HUES6 (cell line): ENCODE data around the gene THOC2.
"Not testable (repeated sequence)": the region's sequence is repeated elsewhere in the genome, so short reads cannot be mapped to it uniquely, and the experiment has no call there.

ENCODE experiments used
- H3K27ac ChIP-seq: 2 replicates; pipeline ENCODE4 v1.7.0; 2013; ENCODE audit warnings: low read depth, mild to moderate bottlenecking, low read length, inconsistent platforms
- H3K27me3 ChIP-seq: 2 replicates; pipeline ENCODE4 v1.6.1; 2013; ENCODE audit warnings: low read length; ENCODE audit not compliant: control insufficient read depth, insufficient read depth
- H3K36me3 ChIP-seq: 2 replicates; pipeline ENCODE4 v1.6.1; 2013; ENCODE audit warnings: low read length; ENCODE audit not compliant: control insufficient read depth, insufficient read depth
- H3K4me1 ChIP-seq: 2 replicates; pipeline ENCODE4 v1.6.1; 2013; ENCODE audit warnings: low read length; ENCODE audit not compliant: control insufficient read depth, insufficient read depth
- H3K4me3 ChIP-seq: 2 replicates; pipeline ENCODE4 v1.5.1; 2013; ENCODE audit warnings: low read depth, low read length
- H3K9ac ChIP-seq: one replicate; pipeline ENCODE4 v1.6.1; 2013; ENCODE audit warnings: mild to moderate bottlenecking, low read length
- H3K9me3 ChIP-seq: 2 replicates; pipeline ENCODE4 v1.6.1; 2013; ENCODE audit warnings: low read depth, low read length; ENCODE audit not compliant: control insufficient read depth, insufficient read depth

Gene THOC2, protein sequence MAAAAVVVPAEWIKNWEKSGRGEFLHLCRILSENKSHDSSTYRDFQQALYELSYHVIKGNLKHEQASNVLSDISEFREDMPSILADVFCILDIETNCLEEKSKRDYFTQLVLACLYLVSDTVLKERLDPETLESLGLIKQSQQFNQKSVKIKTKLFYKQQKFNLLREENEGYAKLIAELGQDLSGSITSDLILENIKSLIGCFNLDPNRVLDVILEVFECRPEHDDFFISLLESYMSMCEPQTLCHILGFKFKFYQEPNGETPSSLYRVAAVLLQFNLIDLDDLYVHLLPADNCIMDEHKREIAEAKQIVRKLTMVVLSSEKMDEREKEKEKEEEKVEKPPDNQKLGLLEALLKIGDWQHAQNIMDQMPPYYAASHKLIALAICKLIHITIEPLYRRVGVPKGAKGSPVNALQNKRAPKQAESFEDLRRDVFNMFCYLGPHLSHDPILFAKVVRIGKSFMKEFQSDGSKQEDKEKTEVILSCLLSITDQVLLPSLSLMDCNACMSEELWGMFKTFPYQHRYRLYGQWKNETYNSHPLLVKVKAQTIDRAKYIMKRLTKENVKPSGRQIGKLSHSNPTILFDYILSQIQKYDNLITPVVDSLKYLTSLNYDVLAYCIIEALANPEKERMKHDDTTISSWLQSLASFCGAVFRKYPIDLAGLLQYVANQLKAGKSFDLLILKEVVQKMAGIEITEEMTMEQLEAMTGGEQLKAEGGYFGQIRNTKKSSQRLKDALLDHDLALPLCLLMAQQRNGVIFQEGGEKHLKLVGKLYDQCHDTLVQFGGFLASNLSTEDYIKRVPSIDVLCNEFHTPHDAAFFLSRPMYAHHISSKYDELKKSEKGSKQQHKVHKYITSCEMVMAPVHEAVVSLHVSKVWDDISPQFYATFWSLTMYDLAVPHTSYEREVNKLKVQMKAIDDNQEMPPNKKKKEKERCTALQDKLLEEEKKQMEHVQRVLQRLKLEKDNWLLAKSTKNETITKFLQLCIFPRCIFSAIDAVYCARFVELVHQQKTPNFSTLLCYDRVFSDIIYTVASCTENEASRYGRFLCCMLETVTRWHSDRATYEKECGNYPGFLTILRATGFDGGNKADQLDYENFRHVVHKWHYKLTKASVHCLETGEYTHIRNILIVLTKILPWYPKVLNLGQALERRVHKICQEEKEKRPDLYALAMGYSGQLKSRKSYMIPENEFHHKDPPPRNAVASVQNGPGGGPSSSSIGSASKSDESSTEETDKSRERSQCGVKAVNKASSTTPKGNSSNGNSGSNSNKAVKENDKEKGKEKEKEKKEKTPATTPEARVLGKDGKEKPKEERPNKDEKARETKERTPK (N-terminal part only)

DNA sequence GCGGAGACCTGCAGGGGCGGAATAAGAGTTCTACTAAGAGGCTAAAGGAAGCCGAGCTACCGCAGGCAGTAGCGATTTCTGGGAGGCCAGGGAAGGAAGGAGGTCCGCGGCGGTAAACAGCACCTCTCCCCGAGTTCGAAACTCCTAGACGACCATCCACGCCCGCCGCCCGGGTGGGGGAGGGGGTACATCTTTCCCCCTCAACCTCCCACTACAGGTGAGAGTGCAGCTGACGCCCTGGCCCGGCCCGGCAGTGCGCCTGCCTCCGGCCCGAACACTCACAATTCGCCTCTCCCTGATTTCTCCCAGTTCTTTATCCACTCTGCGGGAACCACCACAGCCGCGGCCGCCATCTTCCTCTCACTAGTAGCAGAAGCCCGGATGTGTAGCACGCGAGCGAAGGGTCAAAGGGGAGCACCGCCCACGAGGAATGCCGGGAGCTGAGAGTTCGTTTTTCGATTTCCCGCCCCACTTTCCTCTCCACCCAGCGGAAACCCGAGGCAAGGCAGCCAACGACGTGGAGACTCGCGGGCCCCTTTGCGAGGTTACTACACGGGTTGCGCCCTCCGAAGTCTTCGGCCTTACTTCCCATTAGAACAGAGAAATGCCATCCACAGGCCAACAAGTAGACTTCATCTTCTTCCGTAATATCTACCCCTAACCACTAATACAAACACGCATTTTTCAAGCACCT is at the start of gene THOC2:
TSS of gene THOC2 (minus strand) at position 383 of the 694 bp plus-strand sequence. CDS start at position 353, 30 bp downstream.
- peak within 1 kb of the TSS; percentile 80; the same call in 1 of the 2 replicates for H3K27ac ChIP-seq

DNA sequence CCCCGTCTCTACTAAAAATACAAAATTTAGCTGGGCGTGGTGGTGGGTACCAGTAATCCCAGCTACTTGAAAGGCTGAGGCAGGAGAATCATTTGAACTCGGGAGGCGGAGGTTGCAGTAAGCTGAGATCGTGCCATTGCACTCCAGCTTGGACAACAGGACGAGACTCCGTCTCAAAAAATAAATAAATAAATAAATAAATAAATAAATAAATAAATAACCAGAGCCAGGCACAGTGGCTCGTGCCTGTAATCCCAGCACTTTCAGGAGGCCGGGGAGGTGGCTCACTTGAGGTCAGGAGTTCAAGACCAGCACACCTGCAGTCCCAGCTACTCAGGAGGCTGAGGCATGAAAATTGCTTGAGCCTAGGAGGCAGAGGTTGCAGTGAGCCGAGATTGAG is 48.9 kb upstream of the THOC2 start:
- not testable (repeated sequence) for H3K4me3 ChIP-seq, H3K9ac ChIP-seq, H3K27me3 ChIP-seq, H3K27ac ChIP-seq, H3K9me3 ChIP-seq, H3K36me3 ChIP-seq
- peaks cover 19% of the 10 kb centered on the region; the same call in 1 of the 2 replicates for H3K4me1 ChIP-seq

More for the DNA sequence above, at the start of gene THOC2:
- Histone ChIP-seq H3K36me3 (no peaks in the 10 kb centered on the region), H3K4me3 (peak within 1 kb of the TSS; percentile 89), H3K4me1 (no peaks in the 10 kb centered on the region), H3K9me3 (peaks cover 6% of the 10 kb centered on the region; the same call in 1 of the 2 replicates), H3K9ac (peak within 1 kb of the TSS; percentile 94), H3K27me3 (no peaks in the 10 kb centered on the region)

DNA sequence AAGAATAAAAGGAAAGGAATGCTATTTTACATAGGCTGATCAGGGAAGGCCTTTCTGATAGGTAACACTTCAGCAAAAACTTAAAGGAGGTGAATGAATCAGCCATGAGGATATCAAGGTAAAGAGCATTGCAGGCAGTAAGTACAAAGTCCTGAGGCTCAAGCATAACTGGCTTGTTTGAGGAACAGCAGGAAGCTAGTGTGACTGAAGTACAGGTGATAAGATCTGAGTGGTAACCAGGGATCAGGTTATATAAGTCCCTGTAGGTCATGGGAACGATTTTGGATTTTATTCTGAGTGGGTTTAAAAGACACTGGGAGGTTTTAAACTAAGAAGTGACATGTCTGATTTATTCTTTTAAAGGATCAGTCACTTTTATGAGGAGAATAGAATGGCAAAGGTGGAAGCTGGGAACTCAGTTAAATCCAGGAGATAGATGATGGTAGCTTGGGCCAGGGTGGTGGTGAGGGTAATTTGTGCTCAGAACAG is 47.1 kb upstream of the THOC2 start:
- H3K36me3 ChIP-seq, result no peaks in the 10 kb centered on the region
- peaks cover 16% of the 10 kb centered on the region; the same call in 1 of the 2 replicates for H3K4me1 ChIP-seq
- no peak overlapping the region for H3K9ac ChIP-seq
- H3K9me3 ChIP-seq, result no peaks in the 10 kb centered on the region; the same call in 1 of the 2 replicates
- H3K27me3 ChIP-seq, result no peaks in the 10 kb centered on the region
- no peak overlapping the region for H3K4me3 ChIP-seq
- H3K27ac ChIP-seq, result no peak overlapping the region

DNA sequence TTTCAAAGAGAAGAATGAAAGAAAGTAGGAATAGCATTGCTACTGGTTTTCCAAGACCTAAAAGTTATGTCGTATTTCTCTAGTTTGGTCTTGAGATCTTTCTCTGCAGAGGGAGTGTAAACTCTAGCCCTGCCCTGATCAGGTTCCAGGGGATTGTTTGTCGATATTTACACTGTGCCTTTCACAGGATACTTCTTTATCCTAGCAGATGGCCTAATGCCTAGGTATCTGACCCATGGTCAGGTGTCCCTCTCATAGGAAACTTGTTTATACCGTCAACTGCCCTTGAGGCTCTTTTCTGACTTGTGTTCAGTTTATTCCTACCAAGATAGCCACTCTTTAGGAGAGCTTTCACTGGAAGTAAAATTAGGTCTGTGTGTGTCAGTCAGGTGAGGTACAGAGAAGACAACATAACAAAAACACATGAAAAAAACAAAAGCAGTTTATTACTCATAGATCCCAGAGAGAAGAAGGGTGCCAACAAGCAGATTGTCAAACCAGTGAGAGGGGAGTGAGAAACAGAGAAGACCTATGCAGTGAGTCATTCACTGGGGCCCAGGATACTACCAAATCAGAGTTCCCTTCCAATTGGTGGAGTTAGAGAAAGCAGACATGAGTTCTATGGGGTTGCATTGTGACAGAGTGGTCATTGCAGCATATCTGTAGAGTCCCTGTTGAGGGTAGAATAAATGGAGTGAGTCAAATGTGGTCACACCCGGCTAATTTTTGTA is 40.6 kb upstream of the THOC2 start:
- H3K4me3 ChIP-seq, result no peak overlapping the region
- H3K36me3 ChIP-seq, result no peaks in the 10 kb centered on the region
- H3K4me1 ChIP-seq, result peaks cover 2% of the 10 kb centered on the region; the same call in 1 of the 2 replicates
- no peaks in the 10 kb centered on the region for H3K27me3 ChIP-seq
- H3K9ac ChIP-seq, result no peak overlapping the region
- H3K9me3 ChIP-seq, result no peaks in the 10 kb centered on the region
- H3K27ac ChIP-seq, result no peak overlapping the region

DNA sequence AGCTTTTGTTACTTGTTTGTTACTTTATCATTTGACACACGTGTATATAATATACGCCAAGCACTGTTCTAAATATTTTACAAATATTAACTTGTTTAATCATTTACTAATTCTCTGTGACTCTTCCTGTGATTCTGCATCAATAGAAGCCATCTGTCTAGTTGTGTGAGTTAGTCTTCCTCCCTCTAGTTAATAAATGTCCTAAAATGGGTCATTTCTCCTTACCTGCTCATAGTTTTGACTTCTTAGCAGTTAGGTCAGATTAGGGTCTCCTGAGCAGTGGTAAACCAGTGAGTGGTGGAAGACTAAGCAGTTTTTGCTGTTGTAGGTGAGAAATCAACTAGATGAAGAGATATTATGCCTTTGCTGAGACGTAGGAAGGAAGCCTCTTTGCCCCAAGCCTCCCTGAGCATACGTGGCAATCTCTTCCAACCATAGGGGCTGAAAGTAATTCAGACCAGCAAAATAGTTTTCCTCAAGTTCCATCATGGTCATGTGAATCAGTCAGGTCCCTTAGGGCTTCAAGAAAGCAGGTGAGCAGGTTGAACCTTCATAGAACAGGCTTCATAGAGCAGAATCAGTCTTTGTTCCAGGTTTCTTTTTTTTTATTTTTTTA is 38.7 kb upstream of the THOC2 start:
- Histone ChIP-seq H3K9ac (no peak overlapping the region), H3K27ac (no peak overlapping the region), H3K36me3 (no peaks in the 10 kb centered on the region), H3K27me3 (no peaks in the 10 kb centered on the region), H3K9me3 (no peaks in the 10 kb centered on the region), H3K4me3 (no peak overlapping the region), H3K4me1 (no peaks in the 10 kb centered on the region; the same call in 1 of the 2 replicates)

DNA sequence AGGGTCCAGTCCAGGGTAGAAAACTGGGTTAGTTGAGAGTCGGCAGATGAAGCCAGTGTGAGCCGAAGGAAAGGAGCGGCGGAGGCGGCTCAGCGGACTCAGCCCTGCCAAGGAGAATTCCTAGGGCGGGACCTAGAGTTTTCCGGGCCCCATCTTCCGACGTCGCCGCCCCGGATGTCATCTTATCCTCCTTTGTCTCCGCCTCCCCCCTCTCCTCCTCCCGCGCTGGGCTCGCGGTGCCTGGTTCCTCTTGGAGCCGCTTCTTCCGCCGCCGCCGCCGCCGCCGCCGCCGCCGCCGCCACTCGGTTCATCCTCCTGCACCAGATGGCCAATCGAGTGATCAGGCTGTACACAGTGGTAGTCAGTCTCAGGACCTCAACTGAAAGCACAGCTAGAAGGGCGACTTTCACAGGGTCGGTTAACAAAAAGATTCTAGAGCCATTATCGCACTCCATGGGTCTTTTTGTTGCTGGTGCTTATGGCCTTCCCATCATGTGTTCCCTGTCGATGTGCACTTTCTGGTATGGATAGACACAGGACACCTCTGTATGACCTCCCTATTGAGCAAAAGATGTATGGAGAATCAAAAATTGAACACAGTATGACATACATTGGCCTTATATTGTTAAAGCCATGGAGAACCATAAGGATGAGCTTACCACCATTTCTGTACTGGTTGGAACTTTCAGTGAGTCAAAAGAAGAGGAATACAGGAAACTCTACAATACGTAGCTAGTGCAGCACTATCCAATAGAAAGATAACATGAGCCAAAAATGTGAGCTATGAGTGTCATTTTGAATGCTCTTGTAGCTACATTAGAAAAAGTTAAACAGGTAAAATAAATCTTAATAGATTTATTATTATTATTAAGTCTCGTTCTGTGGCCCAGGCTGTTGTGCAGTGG is 32.4 kb upstream of the THOC2 start:
- H3K9me3 ChIP-seq, result peaks cover 2% of the 10 kb centered on the region; the same call in 1 of the 2 replicates
- H3K4me3 ChIP-seq, result peak overlapping the region; percentile 57
- peaks cover 4% of the 10 kb centered on the region; the same call in 1 of the 2 replicates for H3K4me1 ChIP-seq
- H3K27ac ChIP-seq, result no peak overlapping the region
- no peaks in the 10 kb centered on the region for H3K36me3 ChIP-seq
- H3K9ac ChIP-seq, result peak overlapping the region; percentile 58
- no peaks in the 10 kb centered on the region for H3K27me3 ChIP-seq

DNA sequence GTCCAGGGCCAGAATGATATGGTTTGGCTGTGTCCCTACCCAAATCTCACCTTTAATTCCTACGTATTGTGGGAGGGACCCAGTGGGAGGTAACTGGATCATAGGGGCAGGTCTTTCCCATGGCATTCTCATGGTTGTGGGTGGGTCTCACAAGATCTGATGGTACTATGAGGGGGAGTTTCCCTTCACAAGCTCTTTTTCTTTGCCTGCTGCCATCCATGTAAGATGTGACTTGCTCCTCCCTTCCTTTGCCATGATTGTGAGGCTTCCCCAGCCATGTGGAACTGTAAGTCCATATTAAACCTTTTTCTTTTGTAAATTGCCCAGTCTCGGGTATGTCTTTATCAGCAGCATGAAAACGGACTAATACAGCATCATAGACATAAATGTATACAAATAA is 27.0 kb upstream of the THOC2 start:
- H3K27ac ChIP-seq, H3K36me3 ChIP-seq, H3K9ac ChIP-seq, H3K27me3 ChIP-seq, H3K4me3 ChIP-seq, H3K4me1 ChIP-seq: not testable (repeated sequence)
- peaks cover 17% of the 10 kb centered on the region; the same call in 1 of the 2 replicates for H3K9me3 ChIP-seq

DNA sequence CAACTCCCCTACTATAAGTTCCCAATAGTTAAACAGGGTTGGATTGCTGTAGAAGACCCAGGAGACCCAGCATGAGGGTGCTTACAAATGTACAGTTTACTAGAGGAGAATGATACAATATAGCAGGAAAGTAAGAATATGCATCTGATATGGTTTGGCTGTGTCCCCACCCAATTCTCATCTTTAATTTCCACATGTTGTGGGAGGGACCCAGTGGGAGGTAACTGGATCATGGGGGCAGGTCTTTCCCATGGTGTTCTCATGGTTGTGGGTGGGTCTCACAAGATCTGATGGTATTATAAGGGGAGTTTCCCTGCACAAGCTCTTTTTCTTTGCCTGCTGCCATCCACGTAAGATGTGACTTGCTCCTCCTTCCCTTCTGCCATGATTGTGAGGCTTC is 24.9 kb upstream of the THOC2 start:
- not testable (repeated sequence) for H3K36me3 ChIP-seq, H3K27me3 ChIP-seq, H3K27ac ChIP-seq, H3K9ac ChIP-seq, H3K4me3 ChIP-seq, H3K4me1 ChIP-seq
- peaks cover 17% of the 10 kb centered on the region; the same call in 1 of the 2 replicates for H3K9me3 ChIP-seq

DNA sequence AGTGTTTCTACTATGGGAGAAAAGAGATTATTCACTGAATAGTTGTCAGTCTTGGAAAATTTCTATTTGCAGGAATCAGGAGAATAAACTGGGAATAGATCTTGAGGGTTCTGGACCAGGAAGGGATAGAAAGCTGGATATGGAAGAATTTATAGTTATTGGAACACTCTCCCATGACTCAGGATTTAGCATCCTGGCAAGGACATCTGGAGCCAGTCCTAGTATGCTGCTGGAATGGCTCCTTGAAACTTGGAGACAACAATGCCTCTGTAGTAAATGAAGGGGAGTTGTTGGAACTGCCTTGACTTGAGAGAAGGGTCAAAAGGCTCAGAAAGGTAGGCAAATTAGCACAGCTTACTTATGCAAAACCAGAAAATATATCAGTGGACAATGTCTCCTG is 23.5 kb upstream of the THOC2 start:
- Histone ChIP-seq H3K36me3 (no peaks in the 10 kb centered on the region), H3K9me3 (peaks cover 17% of the 10 kb centered on the region; the same call in 1 of the 2 replicates), H3K27ac (no peak overlapping the region), H3K4me1 (no peaks in the 10 kb centered on the region), H3K9ac (no peak overlapping the region), H3K27me3 (no peaks in the 10 kb centered on the region), H3K4me3 (no peak overlapping the region)
